ENCODE data around the gene ESRRB. TPM values are rescaled to one million over a fixed set of nuclear protein-coding genes. Genes with fewer than 3 reads are reported as not detected.

The ESRRB gene
- total RNA-seq, 4 donors from 2014 or later, result not detected

- no peak for TF ChIP-seq CTCF (IDR thresholded peaks at IDR 0.05)
- no peak for ATAC-seq (ENCODE audit: low FRiP score)
Observed at GRCh38 chr14:76354310-76354709, 21.6 kb upstream of the ESRRB start.

GRCh38 chr14:76355771-76356170, 20.2 kb upstream of the ESRRB start:
- DNase-seq (ENCODE audit: low spot score) (no peak), ATAC-seq (ENCODE audit: low FRiP score) (no peak)
- no peak for TF ChIP-seq CTCF (IDR thresholded peaks at IDR 0.05)

More at GRCh38 chr14:76354310-76354709, 21.6 kb upstream of the ESRRB start:
- no peak for DNase-seq (ENCODE audit: low spot score)

GRCh38 chr14:76371066-76371465, 4.9 kb upstream of the ESRRB start:
- no peak for TF ChIP-seq CTCF (IDR thresholded peaks at IDR 0.05)
- ATAC-seq (ENCODE audit: low FRiP score) (no peak), DNase-seq (ENCODE audit: low spot score) (no peak)

GRCh38 chr14:76373456-76373855, 2.5 kb upstream of the ESRRB start:
- ATAC-seq (ENCODE audit: low FRiP score) (no peak), DNase-seq (ENCODE audit: low spot score) (no peak)
- no peak for TF ChIP-seq CTCF (IDR thresholded peaks at IDR 0.05)

GRCh38 chr14:76375484-76375883, 453 bp upstream of the ESRRB start:
- no peak for TF ChIP-seq CTCF (IDR thresholded peaks at IDR 0.05)
- ATAC-seq (ENCODE audit: low FRiP score) (no peak), DNase-seq (ENCODE audit: low spot score) (no peak)

GRCh38 chr14:76376409-76376877, 506 bp downstream of the ESRRB start:
- TF ChIP-seq CTCF (IDR thresholded peaks at IDR 0.05), result no peak
- ATAC-seq (ENCODE audit: low FRiP score), result no peak
- no peak for DNase-seq (ENCODE audit: low spot score)

- DNase-seq (ENCODE audit: low spot score) (no peak), ATAC-seq (ENCODE audit: low FRiP score) (no peak)
- TF ChIP-seq CTCF (IDR thresholded peaks at IDR 0.05), result no peak
Observed at GRCh38 chr14:76376878-76377734, 1.2 kb downstream of the ESRRB start.

All from omental fat pad (tissue), 4 donors.